HG03066 (cell line): ENCODE measurements around the gene PDXP.
"Not testable (repeated sequence)": the region's sequence is repeated elsewhere in the genome, so short reads cannot be mapped to it uniquely, and the experiment has no call there.

ENCODE experiments used
- ATAC-seq: cut with Tn5 transposase; IDR thresholded peaks from one replicate; pipeline ENCODE4 v1.9.1; 2021; ENCODE audit warnings: low read depth; ENCODE audit not compliant: unreplicated experiment

The PDXP gene

DNA sequence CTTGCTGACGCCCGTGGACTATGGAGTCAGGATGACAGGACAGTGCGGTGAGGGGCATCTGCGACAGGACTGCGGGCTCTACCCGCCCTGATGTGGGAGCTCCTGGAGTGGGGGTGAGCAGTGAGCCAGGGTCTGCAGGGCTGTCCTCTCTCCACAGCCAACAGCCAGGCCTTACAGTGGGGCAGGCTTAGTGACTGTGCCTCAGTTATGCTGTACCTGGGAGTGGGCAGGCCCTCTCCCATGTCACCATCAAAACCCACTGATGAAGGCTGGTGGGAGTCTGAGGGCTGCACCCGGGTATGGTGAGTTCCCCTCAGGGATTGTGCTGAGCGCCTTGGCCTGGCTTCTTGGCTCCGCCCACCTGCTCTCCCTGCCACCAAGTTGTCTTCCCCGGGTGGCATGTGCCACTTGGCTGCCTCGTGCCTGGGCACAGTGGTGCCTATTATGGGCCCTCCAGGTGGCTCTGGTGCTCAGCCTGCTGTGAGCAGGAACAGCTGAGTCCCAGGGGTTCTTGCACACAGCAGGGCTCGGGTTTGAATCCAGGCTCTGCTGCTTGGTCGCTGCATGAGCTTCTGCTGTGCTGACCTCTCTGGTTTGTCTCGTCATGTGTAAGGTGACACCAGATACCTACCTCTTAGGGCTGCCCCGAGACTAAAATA lies 34.2 kb downstream of the PDXP start:
- ATAC-seq = no peak

DNA sequence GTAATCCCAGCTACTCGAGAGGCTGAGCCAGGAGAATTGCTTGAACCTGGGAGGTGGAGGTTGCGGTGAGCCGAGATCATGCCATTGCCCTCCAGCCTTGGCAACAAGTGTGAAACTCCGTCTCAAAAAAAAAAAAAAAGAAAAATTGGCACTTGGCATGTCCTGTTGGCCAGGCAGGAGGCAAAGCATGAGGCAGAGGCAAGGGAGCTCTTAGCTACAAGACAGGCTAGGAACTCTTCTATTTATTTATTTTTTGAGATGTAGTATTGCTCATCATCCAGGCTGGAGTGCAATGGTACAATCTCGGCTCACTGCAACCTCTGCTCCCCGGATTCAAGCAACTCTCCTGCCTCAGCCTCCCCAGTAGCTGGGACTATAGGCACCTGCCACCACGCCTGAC lies 35.6 kb downstream of the PDXP start:
- ATAC-seq = not testable (repeated sequence)

DNA sequence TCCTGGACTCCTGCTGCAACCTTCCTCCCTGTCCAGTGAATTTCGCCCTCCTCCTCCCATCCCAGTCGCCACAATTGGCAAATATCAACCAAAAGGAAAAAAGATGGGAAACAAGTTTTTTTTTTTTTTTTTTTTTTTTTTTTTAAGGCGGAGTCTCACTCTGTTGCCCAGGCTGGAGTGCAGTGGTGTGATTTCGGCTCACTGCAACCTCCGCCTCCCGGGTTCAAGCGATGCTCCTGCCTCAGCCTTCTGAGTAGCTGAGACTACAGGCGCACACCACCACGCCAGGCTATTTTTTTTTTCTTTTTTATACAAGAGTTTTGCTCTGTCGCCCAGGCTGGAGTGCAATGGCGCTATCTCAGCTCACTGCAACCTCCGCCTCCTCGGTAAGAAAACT lies 37.7 kb downstream of the PDXP start:
- not testable (repeated sequence) for ATAC-seq

DNA sequence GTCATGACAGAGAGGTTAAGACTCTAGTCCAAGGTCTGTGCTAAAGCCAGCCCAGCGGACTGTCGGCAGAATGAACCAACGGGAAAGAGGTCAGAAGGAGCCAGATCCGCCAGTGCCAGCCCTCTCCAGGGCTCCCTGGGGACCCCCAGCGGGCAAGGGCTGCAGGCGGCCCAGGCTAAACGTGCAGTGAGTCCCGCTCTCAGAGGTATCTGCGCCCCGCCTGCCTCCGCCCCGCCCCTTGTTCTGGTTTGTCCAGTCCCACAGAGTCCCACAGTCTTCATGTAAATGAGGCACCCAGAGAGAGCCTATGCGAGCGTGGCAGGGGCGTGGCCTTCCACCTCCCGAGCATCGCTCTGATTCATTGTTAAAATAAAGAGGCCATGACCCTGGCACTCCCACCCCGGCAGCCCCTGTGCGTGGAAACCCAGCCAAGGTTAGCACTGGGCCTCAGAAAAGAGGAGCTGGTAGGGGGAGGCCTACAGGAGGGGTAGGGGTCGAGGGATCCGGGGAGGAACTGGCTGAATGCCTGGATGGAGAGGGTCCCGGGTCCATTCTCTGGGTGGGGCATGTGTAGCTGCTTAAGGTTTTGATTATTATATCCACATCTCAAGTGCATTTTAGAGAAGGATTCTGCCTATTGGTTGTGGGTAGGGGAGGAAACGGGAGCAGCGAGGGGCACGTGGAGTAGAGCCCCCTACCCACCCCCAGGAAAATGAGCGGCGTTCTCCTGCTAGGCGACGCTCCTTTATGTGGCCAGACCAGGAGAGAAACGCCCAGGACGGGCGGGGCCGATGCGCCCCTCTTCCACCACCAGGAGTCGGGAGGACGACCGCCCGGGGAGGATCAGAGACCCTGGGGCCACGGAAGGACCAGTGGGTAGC lies 38.4 kb downstream of the PDXP start, which contains the start of gene TRIOBP:
Gene TRIOBP (plus strand): TSS at position 392 of the 881 bp plus-strand sequence. CDS start 4,318 bp downstream, outside the sequence.
- no peak for ATAC-seq

DNA sequence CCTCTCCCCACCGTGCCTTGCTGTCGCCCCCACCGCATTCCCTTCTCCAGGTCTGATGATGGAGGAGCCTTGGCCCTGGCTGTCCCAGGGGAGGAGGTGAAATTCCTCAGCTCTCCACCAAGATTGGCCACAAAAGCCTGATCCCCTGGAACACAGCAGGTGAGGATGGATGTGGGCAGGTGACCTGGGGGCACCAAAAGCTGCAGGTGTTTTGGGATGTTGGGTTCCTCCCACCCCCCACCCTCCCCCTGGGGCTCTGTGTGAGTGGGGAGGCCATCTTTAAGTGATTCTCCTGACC lies 39.0 kb downstream of the PDXP start:
- no peak for ATAC-seq

DNA sequence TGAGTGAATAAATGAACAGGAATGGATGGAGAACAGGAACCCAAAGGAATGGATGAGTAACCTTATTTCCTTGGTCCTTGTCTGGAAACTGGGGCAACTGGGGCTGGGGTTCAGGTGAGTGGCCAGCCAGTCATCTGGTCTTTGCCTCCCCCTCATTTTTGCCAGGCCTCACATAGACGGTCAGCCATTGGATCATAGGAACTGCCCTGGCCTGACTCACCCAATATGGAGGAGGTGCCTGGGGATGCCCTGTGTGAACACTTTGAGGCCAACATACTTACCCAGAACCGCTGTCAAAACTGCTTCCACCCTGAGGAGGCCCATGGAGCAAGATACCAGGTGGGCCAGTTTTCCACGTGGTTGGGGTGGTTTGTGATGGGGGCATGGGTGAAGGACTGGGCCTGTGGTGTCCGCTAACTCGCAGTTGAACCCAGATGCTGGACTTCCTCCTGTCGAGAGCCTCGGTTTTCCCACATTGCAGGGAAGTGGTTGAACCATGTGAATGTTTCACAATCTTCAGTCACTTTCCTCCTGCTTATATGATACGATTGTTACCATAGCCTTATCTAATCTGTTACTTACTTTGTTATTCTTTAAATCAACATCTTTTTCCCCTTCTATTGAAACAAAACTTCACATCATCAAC lies 42.7 kb downstream of the PDXP start:
- ATAC-seq = no peak

DNA sequence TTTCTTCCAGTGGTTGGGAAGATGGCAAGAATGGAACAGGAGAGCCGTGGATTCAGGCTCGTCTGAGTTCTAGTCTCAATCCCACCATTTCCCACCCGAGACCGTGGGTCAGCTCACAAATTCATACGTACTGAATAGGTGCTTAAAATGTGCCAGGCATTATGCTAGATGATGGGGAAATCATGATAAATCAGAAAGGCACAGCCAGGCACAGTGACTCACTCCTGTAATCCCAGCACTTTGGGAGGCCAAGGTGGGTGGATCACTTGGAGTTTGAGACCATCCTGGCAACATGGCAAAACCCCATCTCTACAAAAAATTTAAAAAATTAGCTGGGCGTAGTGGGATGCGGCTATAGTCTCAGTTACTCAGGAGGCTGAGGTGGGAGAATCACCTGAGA lies 45.4 kb downstream of the PDXP start:
- no peak for ATAC-seq

DNA sequence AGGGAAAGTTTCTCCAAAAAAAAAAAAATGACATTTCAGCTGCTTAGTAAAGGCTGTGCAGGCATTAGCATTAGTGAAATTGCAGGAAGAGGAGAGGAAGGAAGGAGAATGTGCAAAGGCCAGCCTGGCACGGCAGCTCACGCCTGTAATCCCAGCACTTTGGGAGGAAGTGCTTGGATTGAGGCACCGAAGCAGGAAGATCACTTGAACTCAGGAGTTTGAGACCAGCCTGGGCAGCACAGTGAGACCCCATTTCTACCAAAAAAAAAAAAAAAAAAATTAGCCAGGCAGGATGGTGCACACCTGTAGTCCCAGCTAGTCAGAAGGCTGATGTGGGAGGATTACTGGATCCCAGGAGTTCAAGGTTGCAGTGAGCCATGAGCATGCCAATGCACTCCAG lies 46.1 kb downstream of the PDXP start:
- ATAC-seq = no peak

DNA sequence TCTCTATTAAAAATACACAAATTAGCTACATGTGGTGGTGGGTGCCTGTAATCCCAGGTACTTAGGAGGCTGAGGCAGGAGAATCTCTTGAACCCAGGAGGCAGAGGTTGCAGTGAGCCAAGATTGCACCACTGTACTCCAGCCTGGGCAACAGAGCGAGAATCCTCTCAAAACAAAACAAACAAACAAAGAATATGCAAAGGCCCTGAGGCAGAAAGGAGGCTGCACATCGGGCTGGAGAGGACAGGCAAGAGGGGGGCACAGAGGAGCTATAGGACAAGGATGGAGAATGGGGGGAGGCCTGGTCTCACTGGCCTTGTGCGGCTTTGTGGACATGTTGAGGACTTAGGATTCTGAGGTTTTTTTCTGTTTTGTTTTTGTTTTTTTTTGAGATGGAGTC lies 46.7 kb downstream of the PDXP start:
- ATAC-seq = no peak

DNA sequence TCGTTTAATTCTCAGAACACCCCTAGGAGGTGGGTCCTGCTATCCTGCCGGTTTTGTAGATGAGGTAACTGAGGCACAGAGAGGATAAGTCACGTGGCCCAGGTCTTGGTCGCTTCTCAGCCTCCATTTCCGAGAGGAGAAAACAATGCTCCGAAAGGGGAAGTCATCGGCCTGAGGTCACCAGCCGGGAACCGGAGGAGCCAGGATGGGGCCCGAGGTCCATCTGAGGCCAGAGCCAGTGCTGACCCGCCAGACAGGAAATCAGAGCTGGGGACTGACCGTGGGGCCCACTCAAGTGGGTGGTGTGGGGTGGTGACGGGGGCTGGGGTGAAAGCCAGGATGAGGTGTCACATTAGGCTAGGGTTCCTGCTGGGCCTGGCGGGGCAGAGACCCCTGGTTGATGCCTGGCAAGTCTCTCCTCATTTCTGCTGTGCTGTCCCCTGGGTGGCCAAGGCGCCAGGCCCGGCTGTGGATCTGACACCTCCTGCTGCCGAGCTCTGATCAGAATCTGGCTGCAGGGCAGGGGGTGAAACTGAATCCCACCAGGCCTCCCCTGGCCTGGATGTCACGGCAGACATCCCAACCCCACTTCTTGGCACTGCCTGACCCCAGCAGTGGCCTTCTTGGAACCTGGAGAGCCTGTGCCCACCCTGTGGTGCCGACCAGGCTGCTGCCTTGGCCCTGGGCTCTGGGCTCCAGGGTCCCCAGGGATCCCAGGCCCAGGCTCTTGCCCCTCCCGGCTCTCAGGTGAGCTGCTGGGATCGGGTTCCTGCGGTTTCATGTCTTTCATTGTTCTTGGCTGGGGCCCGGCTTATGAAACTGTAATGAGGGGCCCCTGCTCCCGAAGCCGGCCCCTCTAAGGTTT lies 50.3 kb downstream of the PDXP start:
- no peak for ATAC-seq

DNA sequence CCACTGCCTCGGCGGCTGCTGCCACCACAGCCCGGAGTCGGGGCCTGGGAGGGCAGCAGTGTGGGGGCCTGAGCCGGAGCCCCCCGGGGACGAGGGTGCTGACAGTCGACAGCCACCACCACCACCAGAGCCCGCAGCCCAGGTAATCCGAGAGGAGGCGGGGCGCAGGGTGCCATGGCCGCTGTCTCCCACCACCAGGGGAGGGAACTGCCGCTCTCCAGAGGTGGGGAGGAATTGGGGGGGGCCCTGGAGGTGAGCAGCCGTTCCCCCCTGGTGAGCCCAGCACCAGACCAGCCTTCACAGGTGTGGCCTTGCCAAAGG lies 50.9 kb downstream of the PDXP start:
- no peak for ATAC-seq

DNA sequence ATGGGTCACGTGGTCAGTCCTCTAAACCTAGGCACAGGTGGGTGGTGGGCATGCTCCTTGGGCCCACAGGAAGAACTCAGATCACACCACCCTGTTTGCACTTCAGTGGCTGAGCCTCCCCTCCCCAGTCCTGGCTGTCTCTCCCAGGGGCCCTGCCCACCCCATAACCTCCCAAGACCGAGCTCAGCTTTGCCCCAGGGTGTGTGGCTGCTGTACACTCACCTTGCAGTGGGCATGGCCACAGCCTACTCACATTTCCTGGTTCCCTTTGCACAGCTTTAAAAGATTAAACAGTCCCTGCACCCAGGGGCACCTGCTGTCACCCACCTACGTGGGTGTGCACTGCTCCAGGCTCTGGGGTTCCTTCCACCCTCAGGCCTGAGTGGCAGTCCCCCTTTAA lies 52.2 kb downstream of the PDXP start:
- ATAC-seq = no peak

DNA sequence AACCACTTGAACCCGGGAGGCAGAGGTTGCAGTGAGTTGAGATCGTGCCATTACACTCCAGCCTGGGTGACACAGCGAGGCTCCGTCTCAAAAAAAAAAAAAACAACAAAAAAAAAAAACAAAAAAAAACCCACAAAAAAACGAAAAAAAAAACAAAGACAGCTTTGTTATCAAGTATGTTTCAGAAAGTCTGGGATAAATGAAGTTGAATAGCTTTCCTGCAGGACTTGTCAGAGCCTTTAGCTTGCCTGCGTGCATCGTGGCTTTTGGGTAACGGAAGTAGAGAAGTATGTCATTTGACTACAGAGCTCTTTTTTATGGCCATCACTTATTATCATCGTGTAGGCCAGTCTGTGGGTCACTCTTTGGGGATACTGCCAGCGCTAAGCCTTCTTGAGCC lies 53.0 kb downstream of the PDXP start:
- ATAC-seq = no peak

DNA sequence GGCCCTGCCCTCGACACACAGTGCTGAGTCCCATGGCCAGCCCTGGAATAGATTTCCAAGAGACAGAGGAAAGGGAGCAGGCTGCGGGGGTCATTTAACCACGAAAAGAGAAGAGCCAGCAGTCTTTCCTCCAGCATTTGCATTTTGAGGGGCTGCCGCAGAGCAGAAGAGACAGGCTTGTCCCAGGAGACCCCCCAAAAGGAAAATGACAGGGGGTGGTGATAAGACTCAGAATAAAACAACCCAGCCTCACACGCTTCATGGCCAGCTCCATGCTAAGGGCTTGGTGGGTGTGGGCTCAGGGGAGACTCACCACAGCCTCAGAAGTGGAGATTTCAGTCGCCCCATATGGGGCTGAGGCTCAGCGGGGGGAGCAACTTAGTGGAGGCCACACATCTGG lies 55.2 kb downstream of the PDXP start:
- no peak for ATAC-seq

DNA sequence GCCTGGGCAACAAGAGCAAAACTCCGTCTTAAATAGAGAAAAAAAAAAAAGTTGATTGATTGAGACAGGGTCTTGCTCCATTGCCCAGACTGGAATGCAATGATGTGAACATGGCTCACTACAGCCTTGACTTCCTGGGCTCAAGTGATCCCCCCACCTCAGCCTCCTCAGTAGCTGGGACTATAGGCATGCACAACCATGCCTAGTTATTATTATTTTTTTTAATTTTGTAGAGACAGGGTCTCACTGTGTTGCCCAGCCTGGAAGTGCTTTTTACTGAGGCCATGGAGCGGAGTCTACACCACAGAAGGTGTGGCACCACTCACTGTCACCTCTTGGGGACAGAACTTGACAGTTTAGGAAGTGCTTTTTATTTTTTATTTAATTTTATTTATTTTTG lies 56.1 kb downstream of the PDXP start:
- no peak for ATAC-seq

DNA sequence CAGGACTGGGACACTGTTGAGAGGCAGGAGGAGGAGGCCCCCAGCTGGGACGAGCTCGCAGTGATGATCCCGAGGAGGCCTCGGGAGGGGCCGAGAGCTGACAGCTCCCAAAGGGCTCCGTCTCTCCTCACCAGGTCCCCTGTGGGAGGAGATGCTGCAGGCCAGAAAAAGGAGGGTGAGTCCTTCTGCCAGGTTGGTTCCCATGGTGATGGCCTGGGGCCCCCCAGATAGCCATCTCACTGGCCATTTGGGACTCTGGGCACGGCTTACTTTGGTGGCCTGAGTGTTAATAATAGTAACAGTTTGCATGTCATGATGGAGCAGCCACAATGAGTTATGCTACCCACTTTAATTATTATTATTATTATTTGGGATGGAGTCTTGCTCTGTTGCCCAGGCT lies 57.2 kb downstream of the PDXP start:
- ATAC-seq = no peak
